KOPT-K1 (cell line): ENCODE data around the gene VGLL2.
"Not testable (repeated sequence)": the region's sequence is repeated elsewhere in the genome, so short reads cannot be mapped to it uniquely, and the experiment has no call there.

Experiments used
- H3K27ac ChIP-seq: fragments of 200-600 bp; sonication (generic); 2 replicates; pipeline ENCODE4 v1.5.1; 2016; ENCODE audit warnings: antibody characterized with exemption, mild to moderate bottlenecking, low read depth, low read length; ENCODE audit not compliant: poor library complexity, severe bottlenecking
- H3K36me3 ChIP-seq: fragments of 200-600 bp; sonication (generic); 2 replicates; pipeline ENCODE4 v1.5.1; 2017; ENCODE audit warnings: antibody characterized with exemption, mild to moderate bottlenecking, low read length, moderate library complexity; ENCODE audit not compliant: insufficient read depth
- H3K9me3 ChIP-seq: fragments of 200-600 bp; sonication (generic); 2 replicates; pipeline ENCODE4 v1.5.1; 2017; ENCODE audit warnings: antibody characterized with exemption, low read length, mild to moderate bottlenecking; ENCODE audit not compliant: insufficient read depth, poor library complexity, severe bottlenecking

VGLL2 gene, protein sequence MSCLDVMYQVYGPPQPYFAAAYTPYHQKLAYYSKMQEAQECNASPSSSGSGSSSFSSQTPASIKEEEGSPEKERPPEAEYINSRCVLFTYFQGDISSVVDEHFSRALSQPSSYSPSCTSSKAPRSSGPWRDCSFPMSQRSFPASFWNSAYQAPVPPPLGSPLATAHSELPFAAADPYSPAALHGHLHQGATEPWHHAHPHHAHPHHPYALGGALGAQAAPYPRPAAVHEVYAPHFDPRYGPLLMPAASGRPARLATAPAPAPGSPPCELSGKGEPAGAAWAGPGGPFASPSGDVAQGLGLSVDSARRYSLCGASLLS

DNA sequence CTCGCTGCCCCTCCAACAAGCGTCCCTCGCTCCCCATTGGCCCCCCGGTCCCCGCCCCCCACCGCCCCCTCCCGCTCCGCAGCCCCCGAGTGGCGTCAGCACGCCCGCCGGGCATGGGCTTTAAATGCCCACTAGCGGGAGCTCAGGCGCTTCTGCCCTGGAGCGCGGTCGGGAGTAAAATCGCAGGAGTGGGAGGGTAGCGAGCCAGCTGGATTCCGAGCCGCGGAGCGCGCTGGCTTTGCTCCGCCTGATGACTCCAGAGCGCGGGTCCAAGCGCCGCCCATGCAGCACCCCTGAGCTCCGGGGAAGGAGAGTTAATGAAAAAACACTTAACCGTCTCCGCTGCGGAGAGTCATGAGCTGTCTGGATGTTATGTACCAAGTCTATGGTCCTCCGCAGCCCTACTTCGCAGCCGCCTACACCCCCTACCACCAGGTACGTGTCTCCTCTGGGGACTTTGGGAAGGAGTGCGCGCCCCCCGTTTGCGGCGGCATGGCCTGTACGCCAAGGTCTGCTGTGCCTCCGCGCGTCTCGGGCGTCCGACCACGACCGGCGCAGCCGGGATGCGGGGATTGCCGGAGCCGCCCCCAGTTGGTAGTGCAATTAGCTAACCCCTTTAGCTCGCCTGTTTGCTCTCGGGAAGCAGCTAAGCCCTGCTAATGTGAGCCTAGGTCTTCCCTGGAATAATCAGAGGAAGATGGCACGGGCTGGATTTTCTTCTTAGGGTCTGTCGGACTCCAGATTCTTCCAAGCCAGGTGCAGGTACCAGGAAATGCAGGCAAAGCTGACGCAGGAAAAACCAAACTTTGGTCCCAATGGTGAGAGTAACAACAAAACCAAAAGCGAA, at the start of gene VGLL2:
Gene VGLL2 (plus strand): TSS at position 149 of the 847 bp plus-strand sequence. CDS start 206 bp downstream, at position 355.
- no peak within 1 kb of the TSS for H3K27ac ChIP-seq

DNA sequence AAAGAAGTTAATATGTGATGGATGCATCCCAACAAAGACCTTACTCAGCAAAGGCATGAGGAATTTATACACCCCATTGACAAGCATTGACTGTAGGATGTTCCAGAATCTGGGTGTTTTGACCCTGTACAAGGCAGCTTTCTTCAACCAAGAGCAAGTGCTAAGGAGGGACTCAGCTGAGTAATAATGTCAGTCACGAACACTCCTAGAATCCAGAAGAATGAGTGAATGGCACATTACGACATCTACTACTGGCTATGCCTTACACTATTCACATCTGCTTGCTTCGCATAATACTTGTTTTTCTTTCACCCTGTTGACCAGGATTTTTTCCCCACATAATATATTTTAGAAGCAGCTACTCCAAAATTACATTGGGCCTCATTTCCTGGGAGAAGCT, 42.5 kb upstream of the VGLL2 start:
- Histone ChIP-seq H3K9me3 (no peaks in the 10 kb centered on the region), H3K36me3 (no peaks in the 10 kb centered on the region), H3K27ac (no peak overlapping the region)

More for the DNA sequence above, at the start of gene VGLL2:
- Histone ChIP-seq H3K9me3 (no peaks in the 10 kb centered on the region), H3K36me3 (no peaks in the 10 kb centered on the region)

DNA sequence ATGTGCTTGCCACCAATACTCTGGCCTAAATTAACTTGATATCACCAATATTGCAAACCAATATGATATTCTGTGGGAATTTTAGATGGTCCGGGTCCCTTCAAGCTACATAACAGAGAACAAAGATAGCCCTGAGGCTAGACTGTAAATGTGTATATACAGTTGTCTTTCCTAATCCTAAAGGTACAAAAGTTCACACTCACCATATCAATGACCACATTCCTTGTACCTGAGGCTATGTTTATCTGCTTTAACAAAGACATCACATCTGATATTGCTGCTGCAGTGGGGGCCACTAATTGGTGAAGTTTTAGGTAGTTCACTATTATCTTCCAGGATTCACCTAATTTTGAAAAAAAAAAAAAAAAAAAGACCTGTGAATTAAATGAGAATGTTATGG, 38.6 kb upstream of the VGLL2 start:
- Histone ChIP-seq H3K36me3 (no peaks in the 10 kb centered on the region), H3K27ac (no peak overlapping the region), H3K9me3 (no peaks in the 10 kb centered on the region)

DNA sequence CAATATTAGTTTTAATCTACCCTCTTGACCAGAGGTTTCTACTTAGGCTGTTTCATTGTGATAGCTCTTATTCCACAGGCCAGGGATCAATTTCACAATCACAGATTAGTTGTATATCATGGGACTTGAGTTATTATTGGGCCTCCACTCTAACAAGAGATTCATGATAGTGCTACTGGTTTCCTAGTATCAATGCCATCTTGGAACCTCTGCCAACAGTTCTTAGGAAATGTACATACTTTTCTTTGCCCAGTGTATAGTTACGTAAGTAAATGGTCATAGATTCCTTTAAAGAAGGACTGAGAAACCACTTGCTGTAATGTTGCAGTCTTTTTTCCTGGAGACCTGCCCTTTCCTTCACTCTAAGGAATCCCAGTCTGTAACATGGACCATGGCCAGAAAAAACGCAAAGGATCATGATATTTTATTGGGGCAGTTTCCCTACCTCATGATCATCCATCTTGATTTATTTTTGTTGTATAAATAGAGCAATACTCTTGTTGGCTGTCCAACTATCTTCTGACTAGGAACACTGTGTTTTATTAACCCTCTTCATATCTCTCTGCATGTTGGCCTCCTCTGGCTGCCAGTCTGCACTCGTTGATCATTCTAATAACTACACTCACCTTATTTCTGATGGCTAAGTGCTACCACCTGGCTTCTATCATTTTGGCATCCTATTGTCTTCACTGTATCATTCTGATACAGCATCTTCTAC, 38.0 kb upstream of the VGLL2 start:
- no peak overlapping the region for H3K27ac ChIP-seq
- H3K9me3 ChIP-seq, result no peaks in the 10 kb centered on the region
- H3K36me3 ChIP-seq, result no peaks in the 10 kb centered on the region

DNA sequence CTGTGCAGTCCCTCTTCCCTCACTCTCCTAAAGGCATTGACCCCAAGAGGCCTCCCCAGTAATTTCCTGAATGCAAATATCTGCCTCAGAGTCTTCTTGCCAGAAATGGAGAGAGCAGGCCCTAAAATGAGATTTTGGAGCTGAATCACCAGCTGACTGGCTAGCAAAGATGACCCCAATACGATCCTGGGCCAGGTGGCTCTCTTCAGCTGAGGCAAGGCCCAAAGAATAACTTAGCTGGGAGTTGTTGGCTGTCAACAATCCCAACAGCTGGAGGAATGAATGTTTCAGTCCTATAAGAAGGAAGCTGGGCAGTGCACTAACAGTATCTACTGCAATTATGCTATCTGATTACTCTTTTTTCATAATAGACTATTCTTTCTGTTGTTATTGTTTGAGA, 37.2 kb upstream of the VGLL2 start:
- H3K9me3 ChIP-seq, result no peaks in the 10 kb centered on the region
- H3K27ac ChIP-seq, result no peak overlapping the region
- H3K36me3 ChIP-seq, result no peaks in the 10 kb centered on the region

DNA sequence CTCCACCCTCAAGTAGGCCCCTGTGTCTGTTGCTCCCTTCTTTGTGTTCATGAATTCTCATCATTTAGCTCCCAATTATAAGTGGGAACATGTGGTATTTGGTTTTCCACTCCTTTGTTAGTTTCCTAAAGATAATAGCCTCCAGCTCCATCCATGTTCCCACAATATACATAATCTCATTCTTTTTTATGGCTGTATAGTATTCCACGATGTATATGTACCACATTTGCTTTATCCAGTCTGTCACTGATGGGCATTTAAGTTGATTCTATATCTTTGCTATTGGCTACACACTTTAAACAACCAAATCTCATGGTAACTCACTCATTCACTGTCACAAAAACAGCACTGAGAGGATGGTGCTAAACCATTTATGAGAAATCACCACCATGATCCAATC, 35.5 kb upstream of the VGLL2 start:
- Histone ChIP-seq H3K27ac (no peak overlapping the region), H3K9me3 (no peaks in the 10 kb centered on the region), H3K36me3 (no peaks in the 10 kb centered on the region)

GRCh38 chr6:117231466-117231865, 33.9 kb upstream of the VGLL2 start:
- H3K27ac ChIP-seq, result no peak overlapping the region
- no peaks in the 10 kb centered on the region for H3K9me3 ChIP-seq
- H3K36me3 ChIP-seq, result no peaks in the 10 kb centered on the region

GRCh38 chr6:117232196-117232595, 33.2 kb upstream of the VGLL2 start:
- no peaks in the 10 kb centered on the region for H3K36me3 ChIP-seq
- no peaks in the 10 kb centered on the region for H3K9me3 ChIP-seq
- no peak overlapping the region for H3K27ac ChIP-seq

DNA sequence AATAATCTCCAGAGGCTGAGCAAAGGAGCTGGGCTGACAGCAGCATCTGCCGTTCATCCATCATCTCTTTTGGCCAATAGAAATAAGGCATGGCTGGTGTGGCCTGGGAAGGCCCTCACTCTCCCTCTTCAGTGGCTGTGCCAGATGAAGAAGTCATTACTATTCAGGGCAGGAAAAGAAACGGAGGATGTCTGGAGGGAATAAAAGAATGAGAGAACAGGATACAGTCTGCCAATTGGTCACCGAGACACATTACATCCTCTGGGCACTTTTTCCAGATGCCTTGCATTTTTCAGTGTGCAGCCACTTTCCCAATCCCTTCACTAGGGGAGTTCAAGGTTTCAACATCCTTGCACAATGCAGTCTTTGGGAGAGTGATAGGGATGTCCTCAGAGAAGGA, 32.2 kb upstream of the VGLL2 start:
- no peak overlapping the region for H3K27ac ChIP-seq
- no peaks in the 10 kb centered on the region for H3K36me3 ChIP-seq
- H3K9me3 ChIP-seq, result no peaks in the 10 kb centered on the region

DNA sequence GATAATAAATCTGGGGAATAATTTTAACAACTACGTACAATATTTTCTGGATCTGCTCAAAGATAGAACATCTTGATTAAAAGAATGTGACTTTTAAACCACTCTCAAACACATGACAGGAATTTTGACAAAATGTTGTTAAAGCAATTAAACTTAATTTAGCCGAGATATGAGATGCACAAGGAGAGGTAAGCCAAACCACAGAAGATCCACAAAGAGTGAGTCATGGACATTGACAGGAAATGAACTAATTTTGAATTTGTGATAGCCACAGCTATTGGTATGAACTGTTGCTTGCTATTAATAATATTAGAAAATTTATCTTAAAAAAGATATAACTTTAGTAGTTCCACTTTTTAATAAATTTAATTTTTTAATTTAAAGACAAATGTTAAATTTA, 27.8 kb upstream of the VGLL2 start:
- no peaks in the 10 kb centered on the region for H3K36me3 ChIP-seq
- H3K27ac ChIP-seq, result no peak overlapping the region
- no peaks in the 10 kb centered on the region for H3K9me3 ChIP-seq

GRCh38 chr6:117244571-117244970, 20.8 kb upstream of the VGLL2 start:
- H3K36me3 ChIP-seq, H3K9me3 ChIP-seq, H3K27ac ChIP-seq: not testable (repeated sequence)

- H3K36me3 ChIP-seq, H3K9me3 ChIP-seq, H3K27ac ChIP-seq: not testable (repeated sequence)
Observed at GRCh38 chr6:117244979-117245378, 20.4 kb upstream of the VGLL2 start.

DNA sequence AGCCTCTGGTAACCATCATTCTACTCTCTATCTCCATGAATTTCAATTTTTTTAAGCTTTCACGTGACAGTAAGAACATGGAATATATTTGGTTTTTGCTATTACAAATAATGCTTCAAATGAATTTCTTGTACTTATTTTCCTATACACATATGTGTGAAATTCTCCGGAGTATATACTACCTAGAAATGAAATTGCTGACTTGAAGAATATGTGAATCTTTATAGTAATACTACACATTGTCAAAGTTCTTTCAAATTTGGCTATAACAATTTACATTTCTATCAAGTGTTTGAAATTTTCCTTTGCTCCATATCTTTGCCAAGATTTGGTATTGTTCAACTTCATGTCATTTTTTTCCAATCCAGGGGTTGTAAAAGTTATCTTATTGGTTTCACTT, 11.6 kb upstream of the VGLL2 start:
- Histone ChIP-seq H3K9me3 (no peaks in the 10 kb centered on the region), H3K36me3 (no peaks in the 10 kb centered on the region), H3K27ac (no peak overlapping the region)

DNA sequence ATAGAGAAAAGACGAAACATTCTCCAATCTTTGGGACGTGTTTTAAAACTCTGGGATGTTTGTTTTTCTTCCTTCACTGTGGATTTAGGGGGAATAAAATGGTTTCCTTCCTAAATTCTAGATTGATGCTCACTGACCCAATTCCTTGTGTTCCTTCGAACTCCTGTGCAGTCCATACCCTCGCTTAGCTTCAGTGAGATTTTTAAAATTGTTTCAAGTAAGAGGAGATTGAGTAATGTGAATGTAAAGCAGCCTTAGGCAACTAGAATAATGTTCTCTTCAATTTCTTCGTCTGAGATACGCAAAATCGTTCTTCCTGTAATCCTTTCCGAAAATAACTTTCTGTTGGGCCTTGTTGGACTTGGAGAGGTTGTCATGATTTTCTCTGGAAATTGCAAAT, 2.6 kb upstream of the VGLL2 start:
- Histone ChIP-seq H3K9me3 (no peaks in the 10 kb centered on the region), H3K36me3 (no peaks in the 10 kb centered on the region)

DNA sequence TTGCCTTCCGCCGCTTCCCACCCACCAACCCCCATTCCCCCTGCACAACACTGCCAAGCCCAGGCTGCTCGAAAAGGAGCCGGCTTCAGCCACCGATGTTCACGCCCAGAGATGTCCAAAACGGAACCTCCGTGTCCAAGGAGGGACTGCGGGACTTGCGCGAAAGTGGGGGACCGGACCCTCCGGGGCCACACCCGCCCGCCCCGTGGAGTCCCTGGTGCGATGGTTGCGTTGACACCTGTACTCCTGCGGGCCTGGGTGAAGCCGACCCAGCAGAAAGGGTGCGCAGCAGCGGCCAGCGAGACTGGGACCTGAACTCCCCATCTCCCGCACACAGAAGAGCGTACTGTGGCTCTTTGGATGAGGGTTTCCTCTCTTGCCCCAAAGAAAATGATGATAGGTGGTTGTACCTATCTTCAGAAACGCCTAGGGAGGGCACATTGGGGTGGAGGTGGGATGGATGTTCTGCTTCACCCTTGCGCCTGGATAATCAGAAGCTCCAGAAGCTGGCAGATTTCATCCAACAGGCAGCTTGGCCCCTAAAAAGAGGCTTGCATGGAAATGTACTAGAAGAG, 1.9 kb upstream of the VGLL2 start:
- no peak overlapping the region for H3K27ac ChIP-seq
- H3K9me3 ChIP-seq, result no peaks in the 10 kb centered on the region
- no peaks in the 10 kb centered on the region for H3K36me3 ChIP-seq

More for the DNA sequence above, 2.6 kb upstream of the VGLL2 start:
- H3K27ac ChIP-seq, result no peak overlapping the region
